GM18868 (cell line): ENCODE data around the gene CACNA2D1.
"Not testable (repeated sequence)": the region's sequence is repeated elsewhere in the genome, so short reads cannot be mapped to it uniquely, and the experiment has no call there.

ENCODE experiments used
- ATAC-seq: cut with Tn5 transposase; IDR thresholded peaks from one replicate; pipeline ENCODE4 v1.9.1; 2021; ENCODE audit warnings: mild to moderate bottlenecking, moderate library complexity; ENCODE audit not compliant: unreplicated experiment

CACNA2D1 gene

GRCh38 chr7:82435769-82436168, 7.8 kb downstream of the CACNA2D1 start:
- no peak for ATAC-seq

- no peak for ATAC-seq
Observed at GRCh38 chr7:82434275-82435022, 9.1 kb downstream of the CACNA2D1 start.

- ATAC-seq, result no peak
Observed at GRCh38 chr7:82433507-82433906, 10.1 kb downstream of the CACNA2D1 start.

DNA sequence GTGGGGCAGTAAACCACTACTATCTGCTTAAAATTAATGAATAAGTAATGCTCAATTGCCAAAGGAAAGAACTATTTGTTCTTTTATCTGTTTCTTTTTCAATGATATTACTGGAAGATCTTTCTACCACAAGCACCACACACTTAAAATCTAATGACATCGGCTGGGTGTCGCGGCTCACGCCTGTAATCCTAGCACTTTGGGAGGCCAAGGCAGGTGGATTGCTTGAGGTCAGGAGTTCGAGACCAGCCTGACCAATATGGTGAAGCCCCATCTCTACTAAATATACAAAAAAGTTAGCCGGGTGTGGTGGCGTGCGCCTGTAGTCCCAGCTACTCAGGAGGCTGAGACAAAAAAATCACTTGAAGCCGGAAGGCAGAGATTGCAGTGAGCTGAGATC, 10.8 kb downstream of the CACNA2D1 start:
- not testable (repeated sequence) for ATAC-seq

- no peak for ATAC-seq
Observed at GRCh38 chr7:82430500-82431465, 12.8 kb downstream of the CACNA2D1 start.

GRCh38 chr7:82429408-82429807, 14.2 kb downstream of the CACNA2D1 start:
- ATAC-seq, result no peak

DNA sequence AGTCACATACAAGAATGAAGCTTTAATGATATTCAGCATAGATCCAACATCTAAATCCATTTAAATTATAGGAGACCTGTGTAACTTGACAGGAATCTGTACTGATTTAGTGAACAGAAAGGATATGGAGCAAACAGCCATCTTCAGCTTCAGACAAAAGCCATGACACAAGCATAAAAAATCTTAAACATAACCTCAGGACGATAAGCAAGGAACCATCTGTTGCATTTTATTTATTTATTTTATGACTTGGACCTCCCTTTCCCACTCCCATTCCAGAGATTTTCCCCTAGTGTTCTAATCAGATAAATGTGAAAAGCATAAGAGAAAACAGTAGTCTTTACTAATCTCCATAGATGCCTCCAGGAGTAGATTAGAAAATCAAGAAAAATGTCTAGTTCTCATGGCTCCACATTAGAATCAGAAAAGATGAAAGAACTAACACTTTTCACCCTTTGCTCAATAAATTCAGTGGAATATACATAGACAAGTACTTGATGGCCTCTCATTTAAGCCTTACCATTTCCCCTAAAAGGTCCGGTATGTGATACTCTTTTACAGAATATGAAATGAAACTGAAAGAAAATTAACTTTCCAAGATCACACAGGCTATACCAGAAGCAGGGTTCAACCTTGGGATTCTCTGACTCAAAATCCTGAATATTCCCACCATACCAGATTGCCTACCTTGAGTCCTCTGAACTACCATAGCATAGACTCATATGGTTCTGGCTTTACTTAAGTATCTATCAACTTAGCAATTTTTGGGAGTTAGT, 15.2 kb downstream of the CACNA2D1 start:
- no peak for ATAC-seq

DNA sequence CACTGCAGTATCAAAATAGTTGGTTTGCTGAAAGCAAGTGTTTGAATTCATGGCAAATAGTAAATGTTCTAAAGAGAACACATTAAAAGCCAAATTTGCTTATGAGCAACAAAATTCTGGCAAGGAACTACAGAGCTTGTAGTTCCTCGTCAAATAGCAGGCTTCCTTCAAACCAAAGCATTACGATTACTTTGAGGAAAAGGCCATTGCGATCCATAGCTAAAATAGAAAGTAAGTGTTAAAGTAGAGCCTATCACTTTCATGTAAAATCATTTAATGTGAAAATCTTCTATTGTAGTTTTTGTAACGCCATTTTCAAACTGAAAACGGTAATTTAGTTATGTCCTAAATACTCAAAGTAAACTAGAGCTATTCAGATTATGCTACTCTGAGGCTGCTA, 20.1 kb downstream of the CACNA2D1 start:
- no peak for ATAC-seq

DNA sequence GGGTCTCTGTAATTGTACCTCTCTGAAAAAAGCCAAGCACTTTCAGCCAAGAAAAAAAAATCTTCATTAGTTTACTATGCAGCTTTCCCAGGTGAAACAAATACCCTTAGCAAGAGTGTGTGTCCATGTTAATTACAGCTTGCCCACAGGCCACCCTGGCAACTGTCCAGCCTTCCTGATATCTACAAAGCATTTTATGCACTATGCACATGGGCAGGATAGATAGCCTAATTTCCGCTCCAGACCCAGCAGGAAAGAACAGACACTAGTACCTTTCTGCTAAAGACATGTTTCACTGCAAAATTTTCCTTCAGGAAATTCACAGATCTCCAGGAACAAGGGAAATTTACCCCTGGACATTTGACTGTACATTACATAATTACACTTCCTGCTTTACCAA, 24.4 kb downstream of the CACNA2D1 start:
- no peak for ATAC-seq

DNA sequence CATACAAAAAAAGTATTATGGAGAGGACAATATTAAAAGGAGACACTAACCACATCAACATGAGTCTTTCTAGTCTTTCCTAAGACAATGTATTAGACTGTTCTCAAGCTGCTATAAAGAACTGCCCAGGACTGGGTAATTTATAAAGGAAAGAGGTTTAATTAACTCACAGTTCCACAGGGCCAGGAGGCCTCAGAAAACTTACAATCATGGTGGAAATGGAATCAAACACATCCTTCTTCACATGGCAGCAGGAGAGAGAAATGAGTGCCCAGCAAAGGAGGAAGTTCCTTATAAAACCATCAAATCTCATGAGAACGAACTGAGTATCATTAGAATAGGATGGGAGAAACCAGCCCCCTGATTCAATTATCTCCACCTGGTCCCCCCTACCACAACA, 25.7 kb downstream of the CACNA2D1 start:
- no peak for ATAC-seq

GRCh38 chr7:82416402-82416801, 27.2 kb downstream of the CACNA2D1 start:
- ATAC-seq, result no peak

GRCh38 chr7:82414389-82414788, 29.2 kb downstream of the CACNA2D1 start:
- ATAC-seq, result no peak

GRCh38 chr7:82413237-82413636, 30.3 kb downstream of the CACNA2D1 start:
- no peak for ATAC-seq

DNA sequence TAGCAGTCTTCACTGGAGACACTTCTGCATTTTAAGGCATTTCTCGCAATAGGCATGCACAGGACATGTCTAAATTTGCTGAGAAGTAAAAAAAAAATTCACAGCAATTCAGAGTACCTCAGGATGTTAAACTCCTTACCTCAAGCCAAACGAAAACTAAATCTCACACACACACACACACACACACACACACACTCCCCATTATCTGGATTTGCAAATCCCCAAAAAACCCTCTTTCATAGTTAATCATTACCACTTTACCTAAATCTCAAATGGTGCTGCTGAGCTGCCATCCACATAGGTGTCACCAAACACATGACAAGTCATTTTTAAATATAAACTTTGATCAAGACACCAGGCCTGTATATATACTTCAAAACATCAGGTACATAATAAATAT, 31.8 kb downstream of the CACNA2D1 start:
- ATAC-seq, result no peak

- no peak for ATAC-seq
Observed at GRCh38 chr7:82410461-82410860, 33.1 kb downstream of the CACNA2D1 start.

DNA sequence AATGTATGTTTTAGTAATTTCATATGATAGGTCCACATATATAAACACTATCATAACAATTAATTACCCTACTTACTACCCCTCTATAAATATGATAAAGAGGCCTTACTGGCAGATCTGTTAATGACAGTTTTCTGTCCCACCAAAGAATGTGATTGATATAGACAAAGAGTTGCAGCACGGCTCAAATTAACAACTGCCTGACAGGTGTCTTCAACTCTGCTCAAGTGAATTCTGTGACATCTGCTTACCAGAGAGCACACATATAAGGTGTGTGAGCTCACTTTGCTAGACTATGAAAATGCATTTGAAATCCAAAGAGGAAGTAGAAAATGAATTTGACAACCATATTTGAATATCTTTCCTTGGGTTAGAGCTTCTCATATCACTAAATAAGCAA, 36.6 kb downstream of the CACNA2D1 start:
- ATAC-seq, result no peak

- no peak for ATAC-seq
Observed at GRCh38 chr7:82405301-82405700, 38.3 kb downstream of the CACNA2D1 start.

DNA sequence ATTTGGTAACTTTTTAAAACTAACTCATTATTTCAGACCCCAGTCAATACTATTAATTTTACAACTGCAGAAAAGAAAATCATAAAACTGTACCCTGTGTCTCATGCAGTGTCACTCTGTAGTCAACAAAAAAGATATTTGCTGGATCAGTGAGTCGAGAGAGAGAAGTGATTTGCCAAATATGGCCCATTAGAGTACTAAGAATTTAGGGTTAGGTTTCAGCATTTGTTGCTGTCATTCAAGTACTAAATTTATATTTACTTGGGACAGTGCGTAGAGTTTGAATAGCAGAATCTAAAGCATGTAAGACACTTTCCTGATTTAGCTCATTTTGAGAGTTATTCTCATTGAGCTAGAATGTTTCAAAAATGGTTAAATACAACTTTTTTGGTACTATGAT, 38.9 kb downstream of the CACNA2D1 start:
- ATAC-seq, result no peak

GRCh38 chr7:82404094-82404493, 39.5 kb downstream of the CACNA2D1 start:
- ATAC-seq, result no peak

- ATAC-seq, result no peak
Observed at GRCh38 chr7:82397879-82398524, 45.6 kb downstream of the CACNA2D1 start.

DNA sequence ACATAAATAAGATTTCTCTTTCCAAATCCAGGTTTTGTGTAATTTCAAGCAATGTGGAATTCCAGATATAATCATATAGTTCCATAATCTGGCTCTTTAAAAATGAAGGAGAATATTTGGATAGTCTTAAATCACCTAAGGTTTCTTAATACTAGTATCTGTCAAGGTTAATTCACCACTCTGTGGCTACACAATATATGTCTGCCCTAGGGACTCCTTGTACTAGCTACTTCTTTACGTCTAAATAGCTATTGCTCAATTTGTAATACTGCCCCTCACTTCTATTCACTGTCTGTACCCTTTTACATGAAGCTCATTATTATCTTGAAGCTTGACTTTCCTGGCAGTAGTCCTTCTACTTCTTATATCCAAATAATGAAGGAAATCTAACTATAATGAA, 47.2 kb downstream of the CACNA2D1 start:
- ATAC-seq, result no peak
